Ovary (tissue), 9 donors: ENCODE measurements around the gene COQ9. TPM values are rescaled to one million over a fixed set of nuclear protein-coding genes. Genes with fewer than 3 reads are reported as not detected.

Source experiments
- DNase-seq, 5 donors: peaks; one replicate each; pipeline ENCODE4 v3.0.0-alpha.2; 2019 to 2020
- H3K27ac ChIP-seq, 2 donors: fragments of 200-600 bp; one replicate each; pipeline versions ENCODE4 v1.5.1 to v1.8.0; 2019 to 2022
- H3K27me3 ChIP-seq: fragments of 200-600 bp; one replicate; pipeline ENCODE4 v1.8.0; 2022
- H3K36me3 ChIP-seq: fragments of 200-600 bp; sonication (generic); one replicate; pipeline ENCODE4 v1.5.1; 2019
- H3K4me1 ChIP-seq: one replicate; pipeline ENCODE4 v1.8.1; 2013; ENCODE audit warnings: mild to moderate bottlenecking, moderate library complexity; ENCODE audit not compliant: insufficient read depth
- H3K4me3 ChIP-seq: fragments of 200-600 bp; sonication (generic); one replicate; pipeline ENCODE4 v1.5.1; 2017
- H3K9me3 ChIP-seq, 2 donors: fragments of 200-600 bp in 1 of 2; sonication (generic) in 1 of 2; one replicate each; pipeline versions ENCODE4 v1.5.1 to v1.8.1; 2013 to 2019; ENCODE audit warnings: mild to moderate bottlenecking in 1 of 2, moderate library complexity in 1 of 2
- CTCF ChIP-seq, 3 donors: fragments of 450-650 bp in 2 of 3; fragments of 200-600 bp in 1 of 3; IDR thresholded peaks; one replicate each; pipeline versions ENCODE4 v1.5.1 to v1.8.0; 2016 to 2022; ENCODE audit warnings: antibody characterized with exemption in 3 of 3, mild to moderate bottlenecking in 1 of 3
- EP300 ChIP-seq: sonication (generic); formaldehyde crosslinking; IDR thresholded peaks from one replicate; pipeline ENCODE4 v1.6.1; 2017; ENCODE audit warnings: antibody characterized with exemption
- POLR2A ChIP-seq: fragments of 450-650 bp; IDR thresholded peaks from one replicate; pipeline ENCODE4 v1.6.1; 2017; ENCODE audit warnings: antibody characterized with exemption, mild to moderate bottlenecking, moderate library complexity
- WGBS, 3 donors: extraction: QIAGEN DNeasy Blood & Tissue Kit in 1 of 3; methylation state at CpG; one replicate each; pipeline versions ENCODE4 v1.1.5 to v1.1.7; 2013 to 2017; 5-methylcytosine and 5-hydroxymethylcytosine counted together
- intact Hi-C, 4 donors: fragments of 100-400 bp; cut with DNase I; formaldehyde crosslinking; loops; one replicate each; pipeline versions ENCODE4 v1.11.0 to v1.15.1; 2022 to 2023
- polyA plus RNA-seq, 2 donors: library from polyadenylated mRNA; stranded (reverse); fragments of 200-250 nt in 1 of 2; fragments of 350-450 nt in 1 of 2; fragmentation: Illumina TruSeq in 1 of 2; extraction: RNeasy Lipid Tissue Mini Kit (QIAGEN cat#74804) in 1 of 2; gene quantifications; one replicate each; pipeline ENCODE4 v1.2.3, GENCODE V29; 2013 to 2014
- total RNA-seq, 7 donors: library from RNA; depleted of rRNA in 2 of 7; stranded (reverse); fragments of >200 nt in 2 of 7; fragmentation: NEBNext Ultra II Directional in 3 of 7; extraction: Animal tissue kit (Norgen Biotek cat#: 25700) in 3 of 7; gene quantifications; one replicate each; pipeline versions ENCODE4 v1.1.0 to v1.2.4, GENCODE V29; 2016 to 2023
- donor health status: DM: no; HTN: no; CAD: no; lungs with moderate emphysema.
- donor health status: DM: no; HTN: no; CAD: no.
- donor health status: Bipolar disorder and iron deficiency.
- donor health status: DM: yes; HTN: yes; CAD: no.
- donor health status: DM: no; HTN: no; CAD: no.
- donor health status: DM: yes; HTN: yes; CAD: no.

COQ9 gene
- total and polyA plus RNA-seq, 9 donors, result 24.4 to 68.8 (median 30.1) TPM

GRCh38 chr16:57423152-57423551 lies 24.1 kb upstream of the COQ9 start:
- TF ChIP-seq EP300 (no peak), CTCF (IDR thresholded peaks at IDR 0.05) (no peak), POLR2A (no peak)
- no peak overlapping the region for H3K27ac ChIP-seq
- H3K27me3 ChIP-seq, result no peaks in the 10 kb centered on the region
- DNase-seq, result no peak
- no peak overlapping the region for H3K4me3 ChIP-seq
- no peaks in the 10 kb centered on the region for H3K9me3 ChIP-seq
- 63 to 70% (median 67%) methylated on average over 2 of the region's 2 CpGs for WGBS, 3 donors
- intact Hi-C loops, result loop anchor here in 1 of 4 donors (5.0 kb wide), 1 partner anchor 341 kb away; no protein-coding TSS in a partner anchor
- H3K4me1 ChIP-seq, result peaks cover 4% of the 10 kb centered on the region
- no peaks in the 10 kb centered on the region for H3K36me3 ChIP-seq

- Histone ChIP-seq H3K27ac (no peak overlapping the region), H3K4me3 (no peak overlapping the region), H3K36me3 (no peaks in the 10 kb centered on the region), H3K9me3 (no peaks in the 10 kb centered on the region), H3K27me3 (no peaks in the 10 kb centered on the region), H3K4me1 (peaks cover 4% of the 10 kb centered on the region)
- no peak for DNase-seq
- TF ChIP-seq CTCF (IDR thresholded peaks at IDR 0.05) (no peak), POLR2A (no peak), EP300 (no peak)
- intact Hi-C loops, result loop anchor here in 1 of 4 donors (5.0 kb wide), 1 partner anchor 342 kb away; no protein-coding TSS in a partner anchor
- WGBS, 3 donors, result 43 to 62% (median 50%) methylated on average over 3 of the region's 3 CpGs
These were observed 22.7 kb upstream of the COQ9 start for GRCh38 chr16:57424583-57424982.

- Histone ChIP-seq H3K36me3 (no peaks in the 10 kb centered on the region), H3K27me3 (no peaks in the 10 kb centered on the region), H3K27ac (no peak overlapping the region), H3K9me3 (no peaks in the 10 kb centered on the region), H3K4me3 (no peak overlapping the region), H3K4me1 (peaks cover 4% of the 10 kb centered on the region)
- no peak for DNase-seq
- TF ChIP-seq CTCF (IDR thresholded peaks at IDR 0.05) (no peak), POLR2A (no peak), EP300 (no peak)
- intact Hi-C loops, result no loop called here
- WGBS, 3 donors, result 79 to 89% (median 85%) methylated on average over 4 to 7 of the region's 7 CpGs
These were observed 20.9 kb upstream of the COQ9 start for GRCh38 chr16:57426356-57426755.

GRCh38 chr16:57427307-57427706 lies 20.0 kb upstream of the COQ9 start:
- Histone ChIP-seq H3K9me3 (no peaks in the 10 kb centered on the region), H3K27me3 (no peaks in the 10 kb centered on the region), H3K4me3 (no peak overlapping the region), H3K36me3 (no peaks in the 10 kb centered on the region), H3K4me1 (peaks cover 2% of the 10 kb centered on the region), H3K27ac (no peak overlapping the region)
- no peak for TF ChIP-seq CTCF (IDR thresholded peaks at IDR 0.05)
- no peak for TF ChIP-seq EP300
- peak in 1 of 5 donors; percentile 3 for DNase-seq
- intact Hi-C loops, result no loop called here
- WGBS, 3 donors, result 78 to 90% (median 81%) methylated on average over 8 of the region's 8 CpGs
